Transverse colon (tissue), 4 donors: Measurements from ENCODE around the gene ARID4A. TPM values are rescaled to one million over a fixed set of nuclear protein-coding genes. Genes with fewer than 3 reads are reported as not detected.
A peak's percentile ranks its signal among the peaks of the same experiment; 100 is the strongest.

Source experiments
- DNase-seq: peaks from one replicate; pipeline ENCODE4 v3.0.0-alpha.2; 2019
- H3K27ac ChIP-seq, 4 donors: fragments of 200-600 bp; sonication (generic); 2 replicates each; pipeline ENCODE4 v1.5.1; 2016 to 2018; ENCODE audit warnings: inconsistent platforms in 4 of 4
- H3K27me3 ChIP-seq: fragments of 200-600 bp; sonication (generic); 2 replicates; pipeline ENCODE4 v1.5.1; 2017; ENCODE audit warnings: inconsistent platforms
- H3K36me3 ChIP-seq, 4 donors: fragments of 200-600 bp; sonication (generic); 2 replicates each; pipeline ENCODE4 v1.5.1; 2017 to 2019; ENCODE audit warnings: inconsistent platforms in 4 of 4
- H3K4me1 ChIP-seq, 4 donors: fragments of 200-600 bp; sonication (generic); 2 replicates each; pipeline ENCODE4 v1.5.1; 2017 to 2020; ENCODE audit warnings: inconsistent platforms in 4 of 4
- H3K4me3 ChIP-seq, 4 donors: fragments of 200-600 bp; sonication (generic); 1 replicate in 1 of 4; 2 replicates in 3 of 4; pipeline versions ENCODE4 v1.5.1 to v1.6.1; 2017 to 2019; ENCODE audit warnings: inconsistent platforms in 4 of 4
- H3K9me3 ChIP-seq, 2 donors: fragments of 200-600 bp; sonication (generic); 2 replicates each; pipeline ENCODE4 v1.5.1; 2017 to 2019; ENCODE audit warnings: inconsistent platforms in 2 of 2
- CTCF ChIP-seq, 5 experiments: fragments of 200-600 bp in 3 of 5; fragments of 450-650 bp in 2 of 5; sonication (generic) in 3 of 5; IDR thresholded peaks; 1 replicate in 2 of 5; 2 replicates in 3 of 5; pipeline ENCODE4 v1.5.1; 2016 to 2017; ENCODE audit warnings: antibody characterized with exemption in 5 of 5, inconsistent platforms in 3 of 5, mild to moderate bottlenecking in 2 of 5, moderate library complexity in 1 of 5
- EP300 ChIP-seq: sonication (generic); formaldehyde crosslinking; IDR thresholded peaks from one replicate; pipeline ENCODE4 v1.6.1; 2017; ENCODE audit warnings: antibody characterized with exemption, low read depth
- POLR2A ChIP-seq: fragments of 450-650 bp; IDR thresholded peaks from one replicate; pipeline ENCODE4 v1.6.1; 2016; ENCODE audit warnings: antibody characterized with exemption, mild to moderate bottlenecking, moderate library complexity
- POLR2AphosphoS5 ChIP-seq, 3 donors: sonication (generic); formaldehyde crosslinking; IDR thresholded peaks; one replicate each; pipeline ENCODE4 v1.6.1; 2016; ENCODE audit warnings: antibody characterized with exemption in 3 of 3
- WGBS, 2 donors: methylation state at CpG; one replicate each; pipeline ENCODE4 v1.1.5; 2018; ENCODE audit warnings: low coverage in 1 of 2; 5-methylcytosine and 5-hydroxymethylcytosine counted together
- in situ Hi-C, 4 donors: fragments of 200-750 bp; cut with MboI; loops; one replicate each; pipeline versions ENCODE4 v1.15.0 to v1.15.1; 2017; ENCODE audit warnings: low sequenced_read_pairs in 3 of 4, low pct_ligation_motif_present in 1 of 4, low pct_unique_long_range_greater_than_20kb in 1 of 4
- intact Hi-C: fragments of 100-400 bp; cut with DNase I; formaldehyde crosslinking; loops from one replicate; pipeline ENCODE4 v1.15.1; 2023; ENCODE audit warnings: low total_unique reads
- total RNA-seq, 4 donors: library from RNA; depleted of rRNA; stranded (reverse); fragments of >200 nt; gene quantifications; one replicate each; pipeline ENCODE4 v1.1.0, GENCODE V29; 2016

The ARID4A gene
- total RNA-seq, 4 donors from 2014 or later = 20.6 to 46.4 (median 22.6) TPM

DNA sequence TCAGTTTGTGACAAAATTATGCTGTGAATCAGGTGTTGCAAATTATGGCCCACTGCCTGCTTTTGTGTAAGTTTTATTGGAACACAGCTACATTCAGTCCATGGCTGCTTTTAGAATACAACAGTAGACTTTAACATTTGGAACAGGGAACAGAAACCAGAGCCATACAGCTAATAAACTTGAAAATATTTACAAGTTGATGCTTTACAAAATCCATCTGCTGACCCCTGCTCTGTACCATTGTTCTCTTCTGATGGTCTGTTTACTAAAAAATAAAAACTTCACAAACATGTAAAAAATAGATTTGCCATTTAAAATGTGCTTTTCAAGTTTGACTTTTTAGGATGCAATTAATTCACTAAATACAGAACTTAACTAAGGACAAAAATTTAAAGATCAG is 33.0 kb upstream of the ARID4A start:
- peaks cover 0 to 83% (median 41%) of the 10 kb centered on the region in 4 donors for H3K36me3 ChIP-seq

GRCh38 chr14:58270628-58271027 is 27.7 kb upstream of the ARID4A start:
- Histone ChIP-seq H3K9me3 (no peaks in the 10 kb centered on the region), H3K4me3 (no peak overlapping the region), H3K4me1 (peaks cover 6 to 29% (median 11%) of the 10 kb centered on the region in 4 donors), H3K27me3 (no peaks in the 10 kb centered on the region), H3K27ac (no peak overlapping the region), H3K36me3 (peaks cover 0 to 71% (median 32%) of the 10 kb centered on the region in 4 donors)
- intact Hi-C loops (no loop called here), in situ Hi-C loops (no loop called here)
- no peak for TF ChIP-seq POLR2AphosphoS5 (IDR thresholded peaks at IDR 0.05)
- no peak for TF ChIP-seq CTCF (IDR thresholded peaks at IDR 0.05)
- TF ChIP-seq POLR2A = no peak
- TF ChIP-seq EP300 = no peak
- WGBS, 2 donors = 65 to 75% methylated on average over 2 of the region's 2 CpGs
- DNase-seq = no peak

More for the DNA sequence above, 33.0 kb upstream of the ARID4A start:
- in situ Hi-C loops = no loop called here
- no peak for DNase-seq
- Histone ChIP-seq H3K27me3 (no peaks in the 10 kb centered on the region), H3K4me1 (peaks cover 0 to 4% (median 0%) of the 10 kb centered on the region in 4 donors), H3K4me3 (no peak overlapping the region), H3K27ac (peak overlapping the region in 3 of 4 donors; percentile 2 to 22 (median 9)), H3K9me3 (no peaks in the 10 kb centered on the region)
- TF ChIP-seq EP300 (no peak), CTCF (IDR thresholded peaks at IDR 0.05) (no peak), POLR2AphosphoS5 (IDR thresholded peaks at IDR 0.05) (no peak), POLR2A (no peak)
- intact Hi-C loops = no loop called here

DNA sequence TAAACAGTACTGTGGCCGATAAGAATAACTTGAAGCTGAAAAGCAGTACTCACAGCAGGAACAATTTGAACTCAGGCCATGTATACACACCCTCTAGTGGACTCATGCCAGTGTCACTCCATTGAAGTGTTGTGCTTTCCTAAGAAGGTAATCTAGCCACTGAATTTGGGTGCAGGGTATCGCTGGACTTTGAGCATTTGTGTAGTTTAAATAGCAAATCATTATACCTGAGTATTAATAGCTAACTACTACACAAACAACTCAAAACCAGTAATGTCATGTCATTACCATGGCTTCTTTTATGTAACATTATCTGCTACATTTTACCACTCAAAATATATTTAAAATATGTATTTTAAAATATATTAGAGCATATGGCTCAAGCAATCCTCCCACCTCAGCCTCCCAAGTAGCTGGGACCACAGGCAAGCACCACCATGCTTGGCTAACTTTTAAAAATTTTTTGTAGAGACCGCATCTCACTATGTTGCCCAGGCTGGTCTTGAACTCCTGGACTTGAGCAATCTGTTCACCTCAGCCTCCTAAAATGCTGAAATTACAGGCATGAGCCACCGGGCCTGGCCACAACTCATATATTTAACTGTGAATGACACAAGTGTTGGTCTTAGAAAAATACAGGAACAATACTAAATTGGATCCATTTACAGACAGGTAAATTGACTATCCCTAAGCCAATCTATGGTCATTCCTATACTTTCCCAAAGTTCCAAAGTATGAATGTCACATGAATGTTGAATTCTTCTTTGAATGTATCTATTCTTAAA is 25.6 kb upstream of the ARID4A start:
- 57 to 64% methylated on average over 4 of the region's 4 CpGs for WGBS, 2 donors
- Histone ChIP-seq H3K27me3 (no peaks in the 10 kb centered on the region), H3K9me3 (no peaks in the 10 kb centered on the region), H3K27ac (peak overlapping the region in 3 of 4 donors; percentile 39 to 43 (median 40)), H3K4me3 (no peak overlapping the region), H3K36me3 (peaks cover 0 to 56% (median 24%) of the 10 kb centered on the region in 4 donors), H3K4me1 (peaks cover 6 to 38% (median 11%) of the 10 kb centered on the region in 4 donors)
- TF ChIP-seq POLR2AphosphoS5 (IDR thresholded peaks at IDR 0.05) (peak in 2 of 3 donors; percentile 24 to 36), CTCF (IDR thresholded peaks at IDR 0.05) (peak in 4 of 5 experiments; percentile 10 to 27 (median 12)), EP300 (no peak)
- intact Hi-C loops (no loop called here), in situ Hi-C loops (no loop called here)
- DNase-seq = no peak

GRCh38 chr14:58274881-58275280 is 23.5 kb upstream of the ARID4A start:
- Histone ChIP-seq H3K4me1 (peaks cover 6 to 38% (median 11%) of the 10 kb centered on the region in 4 donors), H3K4me3 (no peak overlapping the region), H3K36me3 (peaks cover 0 to 46% (median 19%) of the 10 kb centered on the region in 4 donors), H3K9me3 (no peaks in the 10 kb centered on the region), H3K27me3 (no peaks in the 10 kb centered on the region), H3K27ac (peak overlapping the region in 1 of 4 donors; percentile 3)
- no peak for TF ChIP-seq POLR2A
- TF ChIP-seq POLR2AphosphoS5 (IDR thresholded peaks at IDR 0.05) = no peak
- TF ChIP-seq CTCF (IDR thresholded peaks at IDR 0.05) = no peak
- no peak for TF ChIP-seq EP300
- no peak for DNase-seq
- intact Hi-C loops = no loop called here
- in situ Hi-C loops = no loop called here
